Measurements from ENCODE around the gene GMCL2.

GMCL2 gene

DNA sequence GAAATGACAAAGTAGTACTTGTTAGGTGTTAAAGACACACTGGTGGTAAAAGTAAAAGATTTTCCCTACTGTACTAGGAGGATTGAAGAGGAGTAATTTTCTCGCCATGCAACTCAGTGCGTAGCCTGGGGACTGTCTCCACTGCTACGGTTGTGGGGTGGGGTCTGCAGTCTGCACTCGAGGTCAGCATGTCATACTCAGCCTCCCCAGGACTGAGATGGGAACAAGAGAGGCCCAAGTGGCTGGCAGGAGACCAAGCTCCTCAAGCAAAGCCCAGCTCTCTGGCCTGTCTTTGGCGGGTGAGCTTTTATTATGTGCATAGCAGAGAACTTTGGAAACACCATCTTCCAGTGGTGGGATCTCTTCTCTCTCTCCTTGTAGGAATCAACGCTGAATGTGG, 43.9 kb downstream of the GMCL2 start:
- DNase-seq (ENCODE audit: low read depth in 3 of 3), result no peak

- DNase-seq (ENCODE audit: low read depth in 3 of 3), result no peak
Measured at GRCh38 chr5:178142642-178143041, 44.5 kb downstream of the GMCL2 start.

DNA sequence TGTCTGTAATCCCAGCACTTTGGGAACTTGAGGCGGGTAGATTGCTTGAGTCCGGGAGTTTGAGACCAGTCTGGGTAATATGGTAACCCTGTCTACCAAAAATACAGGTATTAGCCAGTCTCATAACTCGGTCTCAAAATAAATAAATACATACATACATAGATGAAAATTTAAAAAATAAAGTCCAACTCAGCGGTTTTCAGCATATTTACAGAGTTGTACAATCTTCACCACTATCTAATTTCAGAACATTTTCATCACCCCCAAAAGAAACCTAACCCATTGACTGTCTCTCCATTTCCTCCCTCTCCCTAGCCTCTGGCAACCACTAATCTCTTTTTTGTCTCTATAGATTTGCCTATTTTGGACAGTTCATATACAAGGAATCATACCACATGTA, 45.6 kb downstream of the GMCL2 start:
- DNase-seq (ENCODE audit: low read depth in 3 of 3), result no peak

- DNase-seq (ENCODE audit: low read depth in 3 of 3), result no peak
Measured at GRCh38 chr5:178137991-178138390, 49.2 kb downstream of the GMCL2 start.

- DNase-seq (ENCODE audit: low read depth in 3 of 3), result no peak
Measured at GRCh38 chr5:178136990-178137389, 50.2 kb downstream of the GMCL2 start.

All from stimulated activated CD4-positive, alpha-beta T cell treated with anti-CD3 and anti-CD28 coated beads, TNF-alpha, amount 100 ng/mL, for 48 hours (primary cell).